Psoas muscle (tissue), 8 donors: ENCODE measurements around the gene ZMIZ1. TPM values are rescaled to one million over a fixed set of nuclear protein-coding genes. Genes with fewer than 3 reads are reported as not detected.

Experiments used
- ATAC-seq, 4 donors: fragments of 200-7000 bp; cut with Tn5 transposase; one replicate each; pipeline ENCODE4 v1.9.1; 2020; ENCODE audit warnings: moderate library complexity in 3 of 4, mild to moderate bottlenecking in 2 of 4
- DNase-seq, 2 donors: peaks; one replicate each; pipeline ENCODE4 v3.0.0-alpha.2; 2020
- H3K27ac ChIP-seq: fragments of 200-600 bp; one replicate; pipeline ENCODE4 v1.8.0; 2022
- H3K27me3 ChIP-seq, 3 donors: fragments of 200-600 bp in 1 of 3; one replicate each; pipeline versions ENCODE4 v1.6.1 to v1.8.0; 2013 to 2022; ENCODE audit warnings: low read length in 2 of 3, mild to moderate bottlenecking in 2 of 3, moderate library complexity in 1 of 3; ENCODE audit not compliant: insufficient read depth in 3 of 3
- H3K36me3 ChIP-seq, 2 donors: fragments of 200-600 bp in 1 of 2; one replicate each; pipeline versions ENCODE4 v1.6.1 to v1.8.0; 2013 to 2022; ENCODE audit warnings: low read depth in 1 of 2, mild to moderate bottlenecking in 1 of 2, moderate library complexity in 1 of 2; ENCODE audit not compliant: insufficient read depth in 1 of 2
- H3K4me1 ChIP-seq: fragments of 200-600 bp; one replicate; pipeline ENCODE4 v1.8.0; 2022
- H3K4me3 ChIP-seq: fragments of 200-600 bp; one replicate; pipeline ENCODE4 v1.8.0; 2022; ENCODE audit warnings: mild to moderate bottlenecking
- H3K9me3 ChIP-seq: fragments of 200-600 bp; one replicate; pipeline ENCODE4 v1.8.0; 2022
- WGBS, 3 donors: extraction: QIAGEN DNeasy Blood & Tissue Kit; methylation state at CpG; one replicate each; pipeline versions ENCODE4 v1.1.6 to v1.1.7; 2013; 5-methylcytosine and 5-hydroxymethylcytosine counted together
- intact Hi-C, 2 donors: fragments of 100-400 bp; cut with DNase I; formaldehyde crosslinking; loops; one replicate each; pipeline versions ENCODE4 v1.11.0 to v1.14.2; 2022
- polyA plus RNA-seq, 3 donors: library from polyadenylated mRNA; stranded (reverse); fragments of 200-250 nt; gene quantifications; one replicate each; pipeline ENCODE4 v1.2.3, GENCODE V29; 2013
- total RNA-seq, 4 donors: library from RNA; stranded (reverse); fragmentation: NEBNext Ultra II Directional in 2 of 4; extraction: Animal tissue kit (Norgen Biotek cat#: 25700) in 2 of 4; gene quantifications; one replicate each; pipeline versions ENCODE4 v1.2.1 to v1.2.4, GENCODE V29; 2021 to 2023
- TF ChIP-seq, protein P1 (sequence below): fragments of 200-600 bp; IDR thresholded peaks from one replicate; pipeline ENCODE4 v1.8.0; 2022; ENCODE audit warnings: antibody characterized with exemption
- donor health status: healthy with polysubstance abuse.
- donor health status: DM: no; HTN: no; CAD: no; lungs with moderate emphysema.
- donor health status: Bipolar disorder and iron deficiency.
- donor health status: healthy.
- donor health status: DM: yes; HTN: yes; CAD: no.
- donor health status: DM: no; HTN: no; CAD: no.
- donor health status: DM: no; HTN: no; CAD: no.
- donor health status: DM: yes; HTN: yes; CAD: no.

The ZMIZ1 gene
- total and polyA plus RNA-seq, 7 donors, result 10.4 to 37.6 (median 30.0) TPM

DNA sequence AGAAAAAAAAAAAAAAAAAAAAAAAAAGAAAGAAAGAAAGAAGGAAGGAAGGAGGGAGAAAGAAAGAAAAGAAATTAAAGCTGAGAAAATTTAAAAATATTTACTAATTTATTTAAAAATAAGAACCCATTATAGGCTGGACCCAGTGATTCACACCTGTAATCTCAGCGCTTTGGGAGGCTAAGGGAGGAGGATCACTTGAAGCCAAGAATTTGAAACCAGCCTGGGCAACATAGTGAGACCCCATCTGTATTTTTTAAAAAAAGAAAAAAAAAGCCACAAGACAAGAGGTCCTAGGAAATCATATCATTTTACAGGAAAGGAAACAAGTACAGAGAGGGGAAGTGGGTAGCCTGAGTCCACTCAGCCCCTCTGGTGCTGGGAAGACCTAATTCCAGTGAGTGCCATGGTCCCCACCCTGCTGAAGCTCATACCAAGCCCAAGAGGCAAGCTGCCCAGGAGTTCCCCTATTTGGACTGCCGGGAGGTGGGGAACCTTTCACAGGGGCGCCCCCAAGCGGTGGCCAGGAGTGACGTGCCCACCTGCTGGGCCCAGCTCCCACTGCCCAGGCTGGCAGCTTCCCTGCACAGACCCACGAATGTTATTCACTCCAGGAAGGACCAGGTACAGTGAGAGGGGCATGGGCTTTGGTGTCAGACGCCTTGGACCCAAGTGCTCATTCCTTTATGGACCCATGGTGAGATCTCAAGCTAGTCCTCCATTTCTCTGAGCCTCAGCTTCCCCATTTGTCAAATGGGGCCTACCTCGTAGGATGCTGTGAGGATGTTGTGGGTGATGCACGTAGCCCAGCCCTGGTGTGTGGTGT is 133.6 kb downstream of the ZMIZ1 start:
- H3K4me1 ChIP-seq, result no peaks in the 10 kb centered on the region
- no peak overlapping the region for H3K4me3 ChIP-seq
- no peaks in the 10 kb centered on the region for H3K27me3 ChIP-seq
- ATAC-seq, result peak in 2 of 4 donors; percentile 50 to 62
- intact Hi-C loops, result no loop called here
- peaks cover 0 to 56% of the 10 kb centered on the region in 2 donors for H3K36me3 ChIP-seq
- TF ChIP-seq, protein P1, sequence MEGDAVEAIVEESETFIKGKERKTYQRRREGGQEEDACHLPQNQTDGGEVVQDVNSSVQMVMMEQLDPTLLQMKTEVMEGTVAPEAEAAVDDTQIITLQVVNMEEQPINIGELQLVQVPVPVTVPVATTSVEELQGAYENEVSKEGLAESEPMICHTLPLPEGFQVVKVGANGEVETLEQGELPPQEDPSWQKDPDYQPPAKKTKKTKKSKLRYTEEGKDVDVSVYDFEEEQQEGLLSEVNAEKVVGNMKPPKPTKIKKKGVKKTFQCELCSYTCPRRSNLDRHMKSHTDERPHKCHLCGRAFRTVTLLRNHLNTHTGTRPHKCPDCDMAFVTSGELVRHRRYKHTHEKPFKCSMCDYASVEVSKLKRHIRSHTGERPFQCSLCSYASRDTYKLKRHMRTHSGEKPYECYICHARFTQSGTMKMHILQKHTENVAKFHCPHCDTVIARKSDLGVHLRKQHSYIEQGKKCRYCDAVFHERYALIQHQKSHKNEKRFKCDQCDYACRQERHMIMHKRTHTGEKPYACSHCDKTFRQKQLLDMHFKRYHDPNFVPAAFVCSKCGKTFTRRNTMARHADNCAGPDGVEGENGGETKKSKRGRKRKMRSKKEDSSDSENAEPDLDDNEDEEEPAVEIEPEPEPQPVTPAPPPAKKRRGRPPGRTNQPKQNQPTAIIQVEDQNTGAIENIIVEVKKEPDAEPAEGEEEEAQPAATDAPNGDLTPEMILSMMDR, result peak; percentile 27
- 68 to 73% (median 69%) methylated on average over 9 of the region's 9 CpGs for WGBS, 3 donors
- no peak overlapping the region for H3K27ac ChIP-seq
- DNase-seq, result no peak
- H3K9me3 ChIP-seq, result no peaks in the 10 kb centered on the region

DNA sequence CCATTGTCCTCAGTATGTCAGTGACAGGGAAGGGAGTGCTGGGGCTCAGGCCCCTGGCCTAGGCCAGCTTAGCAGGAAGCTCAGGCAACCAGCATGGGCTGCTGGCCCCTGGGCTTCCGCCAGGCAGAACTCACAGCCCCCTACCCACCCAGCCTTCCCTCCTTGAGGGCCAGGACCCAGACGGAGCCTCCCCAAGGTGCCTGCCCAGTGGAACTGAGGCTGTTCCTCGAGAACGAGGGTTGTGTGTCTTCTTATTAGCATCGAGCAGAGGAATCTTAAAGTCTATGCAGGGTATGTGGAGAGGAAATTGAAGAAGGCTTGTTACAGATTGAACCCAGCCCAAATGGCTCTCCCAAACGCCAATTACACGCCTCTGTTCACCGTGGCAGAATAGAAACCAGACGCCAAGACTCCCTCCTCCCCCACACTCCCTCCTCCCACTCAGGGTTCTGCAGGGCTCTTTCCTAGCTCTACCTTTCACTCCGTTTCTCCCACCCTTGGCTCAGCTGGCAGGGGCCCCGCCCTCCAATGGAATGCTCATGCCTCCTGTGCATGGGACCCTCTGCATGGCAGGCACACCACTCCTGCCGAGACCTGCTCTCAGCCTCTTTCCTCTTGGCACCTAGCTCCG is 134.4 kb downstream of the ZMIZ1 start:
- 53 to 73% (median 71%) methylated on average over 13 of the region's 13 CpGs for WGBS, 3 donors
- intact Hi-C loops, result no loop called here
- H3K36me3 ChIP-seq, result peaks cover 0 to 60% of the 10 kb centered on the region in 2 donors

GRCh38 chr10:79203833-79204232 is 135.1 kb downstream of the ZMIZ1 start:
- intact Hi-C loops, result no loop called here
- Histone ChIP-seq H3K4me1 (no peaks in the 10 kb centered on the region), H3K27ac (no peak overlapping the region)

More for the DNA sequence above, 134.4 kb downstream of the ZMIZ1 start:
- TF ChIP-seq, protein P1, result no peak
- Histone ChIP-seq H3K27ac (no peak overlapping the region), H3K9me3 (no peaks in the 10 kb centered on the region), H3K27me3 (no peaks in the 10 kb centered on the region), H3K4me1 (no peaks in the 10 kb centered on the region), H3K4me3 (no peak overlapping the region)
- DNase-seq, result no peak
- no peak for ATAC-seq

GRCh38 chr10:79206300-79207095 is 137.7 kb downstream of the ZMIZ1 start:
- TF ChIP-seq, protein P1, result no peak
- ATAC-seq (no peak), DNase-seq (no peak)
- Histone ChIP-seq H3K27me3 (no peaks in the 10 kb centered on the region), H3K4me1 (no peaks in the 10 kb centered on the region), H3K36me3 (peaks cover 0 to 89% of the 10 kb centered on the region in 2 donors), H3K9me3 (no peaks in the 10 kb centered on the region), H3K27ac (no peak overlapping the region), H3K4me3 (no peak overlapping the region)
- 84 to 91% (median 90%) methylated on average over 13 of the region's 13 CpGs for WGBS, 3 donors
- intact Hi-C loops, result no loop called here

More at GRCh38 chr10:79203833-79204232, 135.1 kb downstream of the ZMIZ1 start:
- Histone ChIP-seq H3K36me3 (peaks cover 0 to 67% of the 10 kb centered on the region in 2 donors), H3K27me3 (no peaks in the 10 kb centered on the region), H3K9me3 (no peaks in the 10 kb centered on the region), H3K4me3 (no peak overlapping the region)
- 67 to 74% (median 69%) methylated on average over 8 of the region's 8 CpGs for WGBS, 3 donors
- ATAC-seq (no peak), DNase-seq (no peak)
- TF ChIP-seq, protein P1, result no peak
